GM18520 (cell line): Measurements from ENCODE around the gene GANC.

Experiments used
- ATAC-seq: cut with Tn5 transposase; IDR thresholded peaks from one replicate; pipeline ENCODE4 v1.9.1; 2021; ENCODE audit not compliant: unreplicated experiment

GANC gene

DNA sequence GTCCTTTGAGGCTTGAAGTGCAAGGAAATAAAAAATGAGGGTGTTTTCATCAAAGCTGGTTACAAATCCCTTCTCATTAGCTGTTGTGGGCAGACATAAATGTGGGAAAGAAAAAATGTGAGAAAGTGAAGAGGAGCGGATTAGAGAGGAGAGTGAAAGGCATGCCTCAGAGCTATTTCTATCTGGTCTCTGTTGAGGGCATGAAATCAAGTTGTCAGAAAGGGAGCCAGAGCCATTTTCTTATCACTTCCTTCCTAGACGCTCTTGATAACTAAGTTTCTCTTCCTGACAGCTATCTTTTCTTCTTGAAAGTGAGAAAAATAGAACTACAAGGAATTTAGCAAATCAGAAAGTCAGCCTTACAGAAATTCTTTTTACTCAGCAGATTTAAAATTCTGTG lies 65.5 kb downstream of the GANC start:
- no peak for ATAC-seq

GRCh38 chr15:42343596-42344232 lies 70.7 kb downstream of the GANC start:
- no peak for ATAC-seq

- no peak for ATAC-seq
Observed at GRCh38 chr15:42344763-42345162, 71.8 kb downstream of the GANC start.

- no peak for ATAC-seq
Observed at GRCh38 chr15:42345504-42345903, 72.5 kb downstream of the GANC start.

- ATAC-seq: no peak
Observed at GRCh38 chr15:42348083-42348482, 75.1 kb downstream of the GANC start.

GRCh38 chr15:42349186-42349585 lies 76.2 kb downstream of the GANC start:
- no peak for ATAC-seq

- no peak for ATAC-seq
Observed at GRCh38 chr15:42352401-42352800, 79.4 kb downstream of the GANC start.

- no peak for ATAC-seq
Observed at GRCh38 chr15:42353061-42353460, 80.1 kb downstream of the GANC start.

- ATAC-seq: no peak
Observed at GRCh38 chr15:42354824-42355223, 81.8 kb downstream of the GANC start.

GRCh38 chr15:42355291-42355690 lies 82.3 kb downstream of the GANC start:
- ATAC-seq: no peak

DNA sequence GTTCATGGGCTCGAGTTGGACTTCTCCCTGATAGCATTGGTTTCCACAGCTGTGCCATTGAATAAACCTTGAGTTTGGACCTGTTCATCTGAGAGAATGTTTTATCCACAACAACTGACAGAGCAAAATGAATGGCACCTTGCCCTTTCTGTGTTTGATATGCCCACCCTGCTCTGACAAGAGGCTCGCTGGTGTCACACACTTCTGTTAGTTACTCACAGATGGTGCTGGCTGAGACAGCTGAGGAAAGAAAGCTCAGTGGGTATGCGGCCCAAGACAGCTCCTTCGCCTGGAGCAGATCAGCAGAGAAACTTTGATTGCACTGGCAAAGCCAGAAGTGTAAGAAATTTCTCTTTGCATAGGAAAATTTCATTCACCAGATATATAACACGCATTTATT lies 83.8 kb downstream of the GANC start:
- ATAC-seq: no peak

- ATAC-seq: no peak
Observed at GRCh38 chr15:42358141-42358540, 85.1 kb downstream of the GANC start.

DNA sequence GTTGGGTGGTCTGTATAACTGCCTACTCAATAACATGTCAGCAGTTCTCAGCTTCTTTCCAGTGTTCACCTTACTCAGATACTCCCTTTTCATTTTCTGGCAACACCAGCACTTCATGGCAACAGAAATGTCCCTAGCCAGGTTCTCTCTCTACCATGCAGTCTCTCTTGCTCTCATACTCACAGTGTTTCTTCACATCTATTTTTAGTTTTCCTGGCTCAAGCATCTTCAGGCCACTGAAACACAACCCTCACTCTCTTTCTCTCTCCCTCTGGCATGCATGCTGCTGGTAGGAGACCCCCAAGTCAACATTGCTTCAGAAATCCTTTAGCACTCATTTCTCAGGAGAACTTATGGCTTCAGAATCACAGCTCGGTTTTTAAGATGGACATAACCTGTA lies 86.2 kb downstream of the GANC start, which contains the start of gene CAPN3:
Gene CAPN3 (plus strand): TSS at position 253 of the 400 bp plus-strand sequence. CDS start 305 bp downstream, outside the sequence.
- no peak for ATAC-seq

GRCh38 chr15:42359985-42360384 lies 87.0 kb downstream of the GANC start:
- no peak for ATAC-seq

DNA sequence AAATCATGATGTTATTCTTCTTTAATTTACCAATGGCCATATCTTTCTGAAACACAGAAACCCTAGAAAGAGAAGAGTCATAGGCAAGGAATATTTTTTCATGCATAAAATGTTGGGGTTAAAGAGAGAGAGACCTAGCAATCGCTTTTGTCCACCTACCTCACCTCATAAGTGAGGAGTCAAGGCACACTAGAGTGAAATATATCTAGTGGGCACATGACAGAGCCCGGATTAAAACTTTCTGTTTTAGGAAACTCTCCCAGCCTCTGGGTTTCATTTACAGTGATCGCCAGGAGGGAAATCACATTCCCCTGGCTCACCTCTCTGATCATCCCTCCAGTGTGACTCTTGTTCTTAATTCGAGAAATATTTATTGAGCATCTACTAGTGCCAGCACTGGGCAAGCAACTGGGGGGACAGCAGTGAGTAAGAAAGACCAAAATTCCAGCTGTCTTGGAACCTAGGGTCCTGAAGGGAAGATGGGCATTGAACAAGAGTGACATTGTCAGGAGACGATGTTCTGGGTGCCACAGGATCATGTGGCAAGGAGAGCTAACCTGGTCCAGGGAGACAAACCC lies 87.6 kb downstream of the GANC start:
- ATAC-seq: no peak

GRCh38 chr15:42363487-42363886 lies 90.5 kb downstream of the GANC start:
- ATAC-seq: no peak

DNA sequence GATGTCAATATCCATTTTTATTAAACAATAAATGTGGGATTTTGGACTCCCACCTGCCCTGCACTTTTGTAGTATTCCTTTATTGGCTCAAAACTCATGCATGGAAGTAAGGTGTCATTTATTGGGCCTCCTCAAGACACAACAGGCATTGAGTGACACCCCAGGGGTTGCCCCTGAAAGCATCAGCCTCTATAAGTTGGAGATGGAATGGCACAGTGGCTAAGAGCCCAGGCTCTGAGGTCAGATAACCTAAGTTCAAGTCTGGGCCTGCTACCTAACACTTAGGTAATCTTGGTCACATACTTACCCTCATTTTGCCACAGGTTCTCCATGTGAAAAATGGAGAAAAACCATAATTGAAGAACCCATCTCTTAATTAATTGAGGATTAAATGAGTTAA lies 90.9 kb downstream of the GANC start:
- no peak for ATAC-seq

DNA sequence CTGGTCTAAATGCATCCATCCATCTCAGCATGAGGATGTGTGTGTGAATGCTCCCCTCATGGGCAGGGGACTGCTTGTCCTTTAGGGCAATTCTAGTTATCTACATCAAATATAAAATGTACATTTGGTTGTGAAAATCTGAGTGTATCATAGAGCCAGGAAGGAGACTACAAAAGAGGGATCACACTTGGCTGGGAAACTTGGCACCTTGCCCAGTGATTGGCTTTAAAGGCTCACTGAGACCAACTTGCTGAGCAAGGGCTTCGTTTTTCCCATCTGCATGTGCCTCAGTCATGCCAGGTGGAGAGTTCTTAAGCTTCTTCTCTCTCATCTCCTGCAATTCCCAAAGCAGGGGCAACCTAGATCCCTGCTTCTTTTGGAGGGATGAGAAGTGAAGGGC lies 91.5 kb downstream of the GANC start:
- no peak for ATAC-seq

DNA sequence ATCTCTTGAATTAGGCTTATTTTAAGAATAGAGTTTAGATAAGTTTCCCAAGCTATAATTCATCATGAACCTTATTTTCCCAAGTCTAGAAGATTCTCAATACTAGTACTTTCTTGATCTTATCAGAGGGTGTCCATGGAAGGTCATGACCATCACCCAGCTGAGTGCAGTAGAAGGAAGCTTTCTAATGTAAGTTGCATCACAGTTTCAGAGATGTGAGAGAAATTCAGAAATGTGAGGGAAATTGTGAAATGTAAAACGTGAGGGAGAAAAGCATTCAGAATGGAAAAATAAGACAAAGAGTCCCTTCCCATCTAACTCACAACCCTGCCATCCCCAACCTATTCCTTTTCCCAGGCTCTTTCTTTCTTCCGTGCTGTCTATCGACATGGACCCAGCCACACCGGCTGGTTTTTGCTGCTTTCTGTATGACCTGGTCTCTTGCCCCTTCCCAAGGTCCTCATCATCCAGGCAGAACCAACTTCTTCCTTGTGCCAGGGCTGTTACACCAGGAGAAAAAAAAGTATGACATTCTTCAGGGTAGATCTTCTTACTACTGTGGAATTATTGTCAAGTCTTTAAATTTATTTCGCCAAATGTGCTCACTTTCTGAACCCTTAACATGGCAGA lies 93.0 kb downstream of the GANC start:
- no peak for ATAC-seq

GRCh38 chr15:42367041-42367440 lies 94.0 kb downstream of the GANC start:
- no peak for ATAC-seq

GRCh38 chr15:42368096-42368495 lies 95.1 kb downstream of the GANC start:
- no peak for ATAC-seq

DNA sequence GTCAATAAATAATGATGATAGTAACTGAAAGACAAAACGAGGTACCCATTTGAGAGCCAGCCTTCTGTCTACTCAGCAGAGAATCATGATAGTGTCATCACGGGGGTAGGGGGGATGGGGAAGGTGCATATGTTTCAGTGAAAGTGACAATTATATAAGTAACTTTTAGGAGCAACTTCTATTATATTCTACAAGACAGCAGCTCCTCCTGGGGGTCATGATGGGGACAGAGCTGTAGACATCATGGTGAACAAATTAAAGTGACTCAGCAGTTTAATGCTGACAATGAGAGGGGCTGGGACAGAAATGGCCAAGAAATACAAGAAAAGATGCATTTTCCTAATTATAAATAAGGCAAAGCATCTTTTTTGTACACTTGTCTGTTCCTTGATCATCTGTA lies 98.1 kb downstream of the GANC start:
- no peak for ATAC-seq

- ATAC-seq: no peak
Observed at GRCh38 chr15:42373274-42373673, 100.3 kb downstream of the GANC start.
